ENCODE results near the gene MAP3K14.

Gene MAP3K14

DNA sequence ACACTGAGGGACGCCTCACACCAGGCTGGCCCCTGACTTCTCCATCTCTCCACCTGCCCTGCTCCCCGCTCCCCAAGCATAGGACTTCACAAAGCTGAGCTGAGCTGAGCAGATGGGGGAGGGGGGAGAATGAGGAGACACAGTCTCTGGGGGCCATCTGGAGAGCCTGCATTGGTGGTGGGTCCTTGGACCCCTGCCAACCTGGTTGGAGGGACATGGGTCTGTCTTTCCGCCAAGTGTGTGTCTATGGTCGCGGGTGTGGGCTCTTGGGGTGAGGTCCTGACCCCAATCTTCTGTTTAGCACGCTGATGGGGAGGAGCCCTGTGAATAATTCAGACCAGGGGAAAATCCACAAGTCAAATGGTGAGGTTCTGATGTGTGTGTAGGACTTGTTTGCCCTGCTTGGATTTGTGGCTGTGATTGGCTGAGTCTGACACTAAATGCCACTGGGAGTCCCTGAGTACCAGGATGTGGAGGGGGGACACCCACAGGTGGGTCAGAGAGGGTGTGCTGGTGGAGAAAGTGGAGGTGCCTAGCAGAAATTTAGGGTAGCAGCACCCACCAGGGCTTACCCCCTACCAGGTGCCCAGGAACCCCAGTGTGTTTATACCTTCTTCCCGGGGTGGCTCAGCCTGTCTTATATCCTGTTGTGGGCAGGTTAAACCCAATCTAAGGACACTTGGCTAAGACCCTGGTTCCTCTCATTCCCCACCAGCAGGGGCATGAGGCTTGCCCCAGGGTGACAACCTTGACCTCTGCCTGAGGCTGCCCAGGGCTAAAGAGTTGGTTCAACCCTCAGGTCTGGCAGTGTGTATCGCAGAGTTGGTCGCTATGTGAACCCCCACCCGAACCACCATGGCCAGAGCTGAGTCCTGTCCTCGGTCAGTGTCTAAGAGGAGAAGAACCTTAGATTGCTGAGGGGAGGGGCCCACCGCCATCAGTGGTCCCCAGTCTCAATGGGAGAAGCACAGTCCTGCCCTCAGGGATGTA, 93.0 kb downstream of the MAP3K14 start:
- H3K79me1 ChIP-seq (ENCODE audit: low read length): no peaks in the 10 kb centered on the region
- peaks cover 12% of the 10 kb centered on the region for H3K27me3 ChIP-seq (ENCODE audit: insufficient read depth, low read length, poor library complexity)
- H3K23ac ChIP-seq (ENCODE audit: low read length): no peak overlapping the region
- no peak overlapping the region for H2BK15ac ChIP-seq (replicated peaks; ENCODE audit: low read depth)
- no CpG with 5 or more reads among the region's 12 CpGs for WGBS (ENCODE audit: extremely low coverage, insufficient coverage, low lambda C conversion rate)
- no peaks in the 10 kb centered on the region for H3K36me3 ChIP-seq (ENCODE audit: control insufficient read depth, insufficient read depth, low read length)
- H2AK5ac ChIP-seq (ENCODE audit: low read length): no peak overlapping the region
- H3K4me3 ChIP-seq (ENCODE audit: low read length): no peak overlapping the region
- DNase-seq: no peak
- H3K9ac ChIP-seq (ENCODE audit: low read length): no peak overlapping the region
- no peak overlapping the region for H3K4me2 ChIP-seq (ENCODE audit: low read length)
- no peak overlapping the region for H3K56ac ChIP-seq (ENCODE audit: low read length)
- no peak overlapping the region for H4K8ac ChIP-seq (ENCODE audit: low read depth, low read length)
- H3K27ac ChIP-seq (ENCODE audit: low read depth, low read length): no peak overlapping the region
- H4K5ac ChIP-seq (ENCODE audit: low read length): no peak overlapping the region
- H3K4me1 ChIP-seq (ENCODE audit: control insufficient read depth, low read depth, low read length): no peaks in the 10 kb centered on the region
- H2BK5ac ChIP-seq (ENCODE audit: low read length): no peak overlapping the region
- no peak overlapping the region for H3K18ac ChIP-seq (ENCODE audit: low read length)
- no peak overlapping the region for H3K4ac ChIP-seq (ENCODE audit: low read depth, low read length)
- no peaks in the 10 kb centered on the region for H3K79me2 ChIP-seq (ENCODE audit: control insufficient read depth, insufficient read depth, low read length)
- no peak overlapping the region for H2BK120ac ChIP-seq (ENCODE audit: low read depth, low read length)

DNA sequence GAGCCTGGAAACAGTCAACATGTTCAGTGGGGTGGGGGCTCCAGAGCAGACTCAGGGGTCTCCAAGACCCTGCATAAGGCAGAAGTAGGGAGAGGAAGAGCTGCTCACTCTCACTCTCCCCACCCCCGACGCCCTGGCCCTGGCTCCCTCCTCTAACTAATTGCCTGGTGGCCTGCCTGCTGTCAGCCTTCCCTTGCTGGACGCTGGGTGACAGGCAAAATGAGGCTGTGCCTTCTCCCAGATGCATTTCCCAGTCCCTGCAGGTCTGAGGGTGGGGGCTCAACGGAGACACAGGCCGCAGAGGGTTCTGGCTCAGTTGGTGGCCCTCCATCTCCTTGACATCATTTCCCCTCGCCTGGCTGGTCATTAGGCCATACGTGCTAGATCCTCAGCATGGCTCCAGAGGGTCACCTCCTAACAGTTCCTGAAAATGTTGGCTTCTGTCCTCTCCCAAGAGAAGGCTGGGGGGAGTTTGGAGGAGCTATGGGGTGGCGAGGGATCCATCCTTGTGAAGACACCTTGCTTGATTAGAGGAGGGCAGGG, 93.8 kb downstream of the MAP3K14 start:
- peaks cover 12% of the 10 kb centered on the region for H3K27me3 ChIP-seq (ENCODE audit: insufficient read depth, low read length, poor library complexity)
- H2AK5ac ChIP-seq (ENCODE audit: low read length): no peak overlapping the region
- no peak overlapping the region for H2BK120ac ChIP-seq (ENCODE audit: low read depth, low read length)
- H2BK15ac ChIP-seq (replicated peaks; ENCODE audit: low read depth): no peak overlapping the region
- WGBS (ENCODE audit: extremely low coverage, insufficient coverage, low lambda C conversion rate): no CpG with 5 or more reads among the region's 8 CpGs
- no peak overlapping the region for H3K56ac ChIP-seq (ENCODE audit: low read length)
- no peaks in the 10 kb centered on the region for H3K79me1 ChIP-seq (ENCODE audit: low read length)
- no peaks in the 10 kb centered on the region for H3K4me1 ChIP-seq (ENCODE audit: control insufficient read depth, low read depth, low read length)
- no peak overlapping the region for H3K4me3 ChIP-seq (ENCODE audit: low read length)
- H3K79me2 ChIP-seq (ENCODE audit: control insufficient read depth, insufficient read depth, low read length): no peaks in the 10 kb centered on the region
- no peak overlapping the region for H4K5ac ChIP-seq (ENCODE audit: low read length)
- no peak overlapping the region for H3K27ac ChIP-seq (ENCODE audit: low read depth, low read length)
- no peaks in the 10 kb centered on the region for H3K36me3 ChIP-seq (ENCODE audit: control insufficient read depth, insufficient read depth, low read length)
- no peak overlapping the region for H3K4ac ChIP-seq (ENCODE audit: low read depth, low read length)
- no peak overlapping the region for H3K23ac ChIP-seq (ENCODE audit: low read length)
- no peak overlapping the region for H4K8ac ChIP-seq (ENCODE audit: low read depth, low read length)
- no peak overlapping the region for H3K4me2 ChIP-seq (ENCODE audit: low read length)
- DNase-seq: no peak
- no peak overlapping the region for H3K9ac ChIP-seq (ENCODE audit: low read length)
- H3K18ac ChIP-seq (ENCODE audit: low read length): no peak overlapping the region
- no peak overlapping the region for H2BK5ac ChIP-seq (ENCODE audit: low read length)

GRCh38 chr17:45222289-45222995, 94.4 kb downstream of the MAP3K14 start:
- Histone ChIP-seq H2BK15ac (replicated peaks; ENCODE audit: low read depth) (no peak overlapping the region), H3K27me3 (ENCODE audit: insufficient read depth, low read length, poor library complexity) (peaks cover 12% of the 10 kb centered on the region), H3K18ac (ENCODE audit: low read length) (no peak overlapping the region), H3K36me3 (ENCODE audit: control insufficient read depth, insufficient read depth, low read length) (no peaks in the 10 kb centered on the region), H3K4me1 (ENCODE audit: control insufficient read depth, low read depth, low read length) (no peaks in the 10 kb centered on the region), H3K79me2 (ENCODE audit: control insufficient read depth, insufficient read depth, low read length) (no peaks in the 10 kb centered on the region), H3K23ac (ENCODE audit: low read length) (no peak overlapping the region), H4K8ac (ENCODE audit: low read depth, low read length) (no peak overlapping the region), H2AK5ac (ENCODE audit: low read length) (no peak overlapping the region), H3K4ac (ENCODE audit: low read depth, low read length) (no peak overlapping the region), H3K79me1 (ENCODE audit: low read length) (no peaks in the 10 kb centered on the region), H3K4me2 (ENCODE audit: low read length) (peak overlapping the region; percentile 57), H3K27ac (ENCODE audit: low read depth, low read length) (no peak overlapping the region), H2BK5ac (ENCODE audit: low read length) (no peak overlapping the region), H3K9ac (ENCODE audit: low read length) (peak overlapping the region; percentile 21), H3K4me3 (ENCODE audit: low read length) (no peak overlapping the region), H2BK120ac (ENCODE audit: low read depth, low read length) (no peak overlapping the region), H4K5ac (ENCODE audit: low read length) (no peak overlapping the region), H3K56ac (ENCODE audit: low read length) (no peak overlapping the region)
- peak; percentile 47 for DNase-seq
- no CpG with 5 or more reads among the region's 33 CpGs for WGBS (ENCODE audit: extremely low coverage, insufficient coverage, low lambda C conversion rate)

- Histone ChIP-seq H3K4me1 (ENCODE audit: control insufficient read depth, low read depth, low read length) (no peaks in the 10 kb centered on the region), H3K18ac (ENCODE audit: low read length) (peak overlapping the region; percentile 56), H3K4ac (ENCODE audit: low read depth, low read length) (no peak overlapping the region), H3K36me3 (ENCODE audit: control insufficient read depth, insufficient read depth, low read length) (no peaks in the 10 kb centered on the region), H2BK5ac (ENCODE audit: low read length) (no peak overlapping the region), H3K23ac (ENCODE audit: low read length) (no peak overlapping the region), H4K5ac (ENCODE audit: low read length) (no peak overlapping the region), H3K27ac (ENCODE audit: low read depth, low read length) (no peak overlapping the region), H3K4me3 (ENCODE audit: low read length) (no peak overlapping the region), H2BK15ac (replicated peaks; ENCODE audit: low read depth) (no peak overlapping the region), H2AK5ac (ENCODE audit: low read length) (no peak overlapping the region), H3K79me1 (ENCODE audit: low read length) (no peaks in the 10 kb centered on the region), H3K4me2 (ENCODE audit: low read length) (peak overlapping the region; percentile 34), H3K56ac (ENCODE audit: low read length) (peak overlapping the region; percentile 76), H3K79me2 (ENCODE audit: control insufficient read depth, insufficient read depth, low read length) (no peaks in the 10 kb centered on the region), H3K27me3 (ENCODE audit: insufficient read depth, low read length, poor library complexity) (peaks cover 12% of the 10 kb centered on the region), H3K9ac (ENCODE audit: low read length) (no peak overlapping the region), H4K8ac (ENCODE audit: low read depth, low read length) (no peak overlapping the region), H2BK120ac (ENCODE audit: low read depth, low read length) (no peak overlapping the region)
- WGBS (ENCODE audit: extremely low coverage, insufficient coverage, low lambda C conversion rate): no CpG with 5 or more reads among the region's 38 CpGs
- no peak for DNase-seq
Measured at GRCh38 chr17:45222014-45222288, 94.9 kb downstream of the MAP3K14 start.

DNA sequence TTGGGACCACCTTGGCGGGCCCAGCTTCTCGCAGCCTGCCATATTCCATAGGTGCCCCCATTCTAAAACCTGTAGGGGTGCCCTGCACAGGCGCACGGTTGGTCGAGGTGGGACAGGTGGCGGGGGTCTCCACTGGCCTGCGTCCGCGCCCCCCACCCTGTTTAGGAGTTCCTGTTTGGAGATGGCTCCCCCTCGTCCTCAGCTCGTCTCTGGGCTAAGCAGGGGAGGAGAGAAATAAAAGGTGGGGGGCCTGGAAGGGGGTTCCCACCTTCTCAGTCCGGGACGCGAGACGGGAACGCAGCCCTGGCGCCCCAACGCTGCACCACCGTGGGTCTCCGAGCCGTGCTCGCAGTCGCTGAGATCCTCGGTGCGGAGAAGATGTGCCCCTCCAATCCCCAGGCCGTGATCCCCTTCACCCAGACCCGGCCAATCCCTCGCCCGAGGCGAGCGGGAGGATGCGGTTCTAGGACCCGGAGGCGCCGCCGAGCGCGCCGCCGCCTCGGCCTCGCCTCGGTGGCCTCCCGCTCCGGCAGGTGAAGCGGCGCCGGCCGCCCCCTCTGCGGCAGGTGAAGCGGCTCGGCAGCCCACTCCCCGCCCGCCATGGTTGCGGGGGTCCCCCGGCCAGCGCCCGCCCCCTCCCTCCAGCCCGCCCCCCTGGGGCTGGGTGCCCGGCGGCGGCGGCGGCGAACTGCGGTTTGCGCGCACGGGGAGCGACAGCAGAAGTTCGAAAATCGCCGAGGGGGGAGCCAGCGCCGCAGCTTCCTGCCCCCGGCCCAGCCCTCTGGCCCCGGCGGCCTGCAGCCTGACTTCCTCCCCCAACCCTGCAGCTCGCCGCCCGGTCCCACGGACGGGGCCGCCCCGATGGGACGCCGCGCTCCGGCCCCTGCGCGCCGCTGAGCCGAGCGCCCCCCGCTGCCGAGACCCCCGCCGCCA, 95.5 kb downstream of the MAP3K14 start, which contains the start of gene FMNL1:
TSS of gene FMNL1 (plus strand) at position 805 of the 933 bp plus-strand sequence. CDS start 240 bp downstream, outside the sequence.
- Histone ChIP-seq H2BK5ac (ENCODE audit: low read length) (no peak within 1 kb of the TSS), H3K27ac (ENCODE audit: low read depth, low read length) (no peak within 1 kb of the TSS), H4K8ac (ENCODE audit: low read depth, low read length) (no peak within 1 kb of the TSS), H3K79me1 (ENCODE audit: low read length) (no peaks in the 10 kb centered on the region), H3K4me3 (ENCODE audit: low read length) (no peak within 1 kb of the TSS), H3K4ac (ENCODE audit: low read depth, low read length) (no peak within 1 kb of the TSS), H3K36me3 (ENCODE audit: control insufficient read depth, insufficient read depth, low read length) (no peaks in the 10 kb centered on the region), H4K5ac (ENCODE audit: low read length) (no peak within 1 kb of the TSS), H2BK15ac (replicated peaks; ENCODE audit: low read depth) (no peak within 1 kb of the TSS), H3K9ac (ENCODE audit: low read length) (peak within 1 kb of the TSS; percentile 21), H3K4me2 (ENCODE audit: low read length) (peak within 1 kb of the TSS; percentile 57), H3K56ac (ENCODE audit: low read length) (peak within 1 kb of the TSS; percentile 76), H3K79me2 (ENCODE audit: control insufficient read depth, insufficient read depth, low read length) (no peaks in the 10 kb centered on the region), H3K4me1 (ENCODE audit: control insufficient read depth, low read depth, low read length) (no peaks in the 10 kb centered on the region), H3K23ac (ENCODE audit: low read length) (peak within 1 kb of the TSS; percentile 45), H3K27me3 (ENCODE audit: insufficient read depth, low read length, poor library complexity) (peaks cover 12% of the 10 kb centered on the region), H3K18ac (ENCODE audit: low read length) (peak within 1 kb of the TSS; percentile 56), H2BK120ac (ENCODE audit: low read depth, low read length) (no peak within 1 kb of the TSS), H2AK5ac (ENCODE audit: low read length) (no peak within 1 kb of the TSS)
- no peak for DNase-seq
- no CpG with 5 or more reads among the region's 98 CpGs for WGBS (ENCODE audit: extremely low coverage, insufficient coverage, low lambda C conversion rate)

Data from mesendoderm (in vitro differentiated cells).